Subcutaneous adipose tissue (tissue), 4 donors: Measurements from ENCODE around the gene AGBL1. TPM values are rescaled to one million over a fixed set of nuclear protein-coding genes. Genes with fewer than 3 reads are reported as not detected.

Experiments
- total RNA-seq, 4 donors: library from RNA; depleted of rRNA; stranded (reverse); fragments of >200 nt; gene quantifications; one replicate each; pipeline ENCODE4 v1.1.0, GENCODE V29; 2016
- TF ChIP-seq, protein P1 (sequence below): fragments of 450-650 bp; IDR thresholded peaks from one replicate; pipeline ENCODE4 v1.5.1; 2016; ENCODE audit warnings: low read depth, mild to moderate bottlenecking, control low read depth, antibody characterized with exemption, moderate library complexity

AGBL1 gene
- total RNA-seq, 4 donors from 2014 or later: not detected

DNA sequence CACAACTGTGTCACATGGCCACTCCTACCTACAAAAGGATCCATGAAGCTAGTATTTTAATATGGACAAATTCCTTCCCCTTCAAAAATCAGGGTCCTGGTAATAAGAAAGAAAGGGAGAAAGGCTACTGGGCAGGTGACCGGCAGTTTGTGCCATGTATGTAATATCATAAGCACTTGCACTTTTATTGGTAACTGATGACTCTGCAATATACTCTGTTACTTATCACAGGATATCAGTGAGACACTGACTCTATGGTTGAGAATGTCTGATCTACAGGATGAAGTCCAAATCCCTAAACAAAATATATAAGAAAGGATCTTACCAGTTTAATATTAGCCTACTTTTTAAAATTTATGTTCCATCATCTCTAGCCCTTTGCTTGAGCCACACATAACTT lies 315.2 kb downstream of the AGBL1 start:
- TF ChIP-seq, protein P1, sequence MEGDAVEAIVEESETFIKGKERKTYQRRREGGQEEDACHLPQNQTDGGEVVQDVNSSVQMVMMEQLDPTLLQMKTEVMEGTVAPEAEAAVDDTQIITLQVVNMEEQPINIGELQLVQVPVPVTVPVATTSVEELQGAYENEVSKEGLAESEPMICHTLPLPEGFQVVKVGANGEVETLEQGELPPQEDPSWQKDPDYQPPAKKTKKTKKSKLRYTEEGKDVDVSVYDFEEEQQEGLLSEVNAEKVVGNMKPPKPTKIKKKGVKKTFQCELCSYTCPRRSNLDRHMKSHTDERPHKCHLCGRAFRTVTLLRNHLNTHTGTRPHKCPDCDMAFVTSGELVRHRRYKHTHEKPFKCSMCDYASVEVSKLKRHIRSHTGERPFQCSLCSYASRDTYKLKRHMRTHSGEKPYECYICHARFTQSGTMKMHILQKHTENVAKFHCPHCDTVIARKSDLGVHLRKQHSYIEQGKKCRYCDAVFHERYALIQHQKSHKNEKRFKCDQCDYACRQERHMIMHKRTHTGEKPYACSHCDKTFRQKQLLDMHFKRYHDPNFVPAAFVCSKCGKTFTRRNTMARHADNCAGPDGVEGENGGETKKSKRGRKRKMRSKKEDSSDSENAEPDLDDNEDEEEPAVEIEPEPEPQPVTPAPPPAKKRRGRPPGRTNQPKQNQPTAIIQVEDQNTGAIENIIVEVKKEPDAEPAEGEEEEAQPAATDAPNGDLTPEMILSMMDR: no peak

GRCh38 chr15:86399041-86399954 lies 319.6 kb downstream of the AGBL1 start:
- TF ChIP-seq, protein P1: no peak

- TF ChIP-seq, protein P1: no peak
These were observed 323.6 kb downstream of the AGBL1 start for GRCh38 chr15:86403221-86403620.

DNA sequence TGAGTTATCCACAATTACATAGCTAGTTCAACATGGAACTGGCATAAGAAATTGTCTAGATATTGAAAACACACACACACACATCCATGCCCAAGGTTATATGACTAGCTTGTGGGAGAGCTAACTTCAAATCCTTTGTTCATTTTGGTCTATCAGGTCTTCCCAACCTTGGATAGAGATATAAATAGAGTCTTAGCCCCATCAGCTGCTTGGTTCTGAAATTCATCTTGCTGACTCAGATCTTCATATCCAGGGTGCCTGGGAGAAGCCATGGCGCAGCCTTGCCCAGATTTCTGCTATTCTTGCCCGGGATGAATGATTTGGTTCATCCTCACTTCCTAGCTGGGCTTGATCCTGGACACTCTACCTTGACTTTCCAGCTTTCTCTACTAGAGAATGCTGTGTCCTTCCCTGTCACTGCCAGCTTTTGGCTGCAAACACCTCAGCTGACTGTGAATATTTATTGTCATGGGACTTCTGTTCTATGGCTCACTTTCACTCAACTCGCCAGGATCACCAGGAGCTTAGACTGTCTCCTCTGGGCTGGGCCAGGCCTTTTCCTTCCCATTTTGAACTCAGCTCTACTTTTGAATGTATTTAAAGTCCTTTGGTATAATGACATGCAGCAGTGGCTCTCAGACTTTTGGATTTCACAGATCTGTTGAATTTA lies 324.4 kb downstream of the AGBL1 start:
- TF ChIP-seq, protein P1: no peak

DNA sequence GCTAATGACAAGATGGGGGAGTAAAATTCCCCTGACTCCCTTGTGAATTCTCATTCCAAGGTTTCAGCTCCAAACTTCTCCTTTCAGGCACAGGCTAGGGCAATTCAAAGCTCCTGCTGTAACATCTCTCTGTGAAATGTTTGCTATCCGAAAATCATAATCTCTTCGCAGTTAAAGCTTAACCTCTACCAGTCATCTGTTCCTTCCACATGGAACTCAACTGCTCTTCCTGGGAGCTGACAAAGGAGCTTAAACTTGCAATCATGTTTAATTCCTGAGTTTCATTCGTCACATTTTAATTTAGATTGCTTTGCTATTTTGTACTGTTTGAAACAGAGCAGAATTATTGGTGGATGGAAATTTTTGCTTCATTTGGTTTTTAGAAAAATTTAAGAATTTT lies 328.6 kb downstream of the AGBL1 start:
- TF ChIP-seq, protein P1: no peak

DNA sequence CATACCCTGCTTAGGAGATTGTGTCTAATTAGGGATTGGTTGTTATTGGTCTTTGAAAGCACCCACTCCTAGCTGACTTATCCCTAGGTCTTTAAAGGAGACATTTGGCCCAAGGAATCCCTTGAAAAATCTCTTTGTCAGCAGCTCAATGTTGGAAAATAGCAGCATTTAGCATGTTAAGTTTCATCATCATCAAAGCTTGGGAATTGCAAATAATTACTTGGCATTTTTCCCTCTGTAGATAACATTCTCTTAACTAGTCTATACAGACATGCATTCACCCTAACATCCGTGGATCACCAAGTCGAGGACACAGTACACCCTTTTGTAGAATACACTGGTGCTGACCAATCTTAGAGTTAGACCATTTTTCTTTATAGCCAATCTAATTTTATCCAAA lies 332.2 kb downstream of the AGBL1 start:
- TF ChIP-seq, protein P1: no peak

DNA sequence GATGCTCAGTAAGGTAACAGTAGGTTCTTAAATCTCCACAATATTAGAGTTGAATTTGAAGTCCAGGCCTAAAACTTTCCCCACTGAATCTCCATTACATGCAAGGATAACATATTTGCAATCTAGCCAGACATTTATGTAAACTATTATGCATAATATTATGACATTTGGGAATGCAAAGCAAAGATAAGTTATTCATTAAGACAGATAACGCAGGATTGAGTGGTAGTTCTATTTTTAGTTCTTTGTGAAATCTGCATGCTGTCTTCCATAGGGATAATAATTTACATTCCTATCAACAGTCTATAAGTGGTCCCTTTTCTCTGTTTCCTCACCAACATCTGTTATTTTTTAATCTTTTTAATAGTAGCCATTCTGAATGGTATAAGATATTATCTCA lies 333.5 kb downstream of the AGBL1 start:
- TF ChIP-seq, protein P1: no peak
